Transverse colon (tissue), 4 donors: ENCODE measurements around the gene PTPRN2. TPM values are rescaled to one million over a fixed set of nuclear protein-coding genes. Genes with fewer than 3 reads are reported as not detected.

ENCODE experiments used
- DNase-seq: peaks from one replicate; pipeline ENCODE4 v3.0.0-alpha.2; 2019
- H3K27ac ChIP-seq, 4 donors: fragments of 200-600 bp; sonication (generic); 2 replicates each; pipeline ENCODE4 v1.5.1; 2016 to 2018; ENCODE audit warnings: inconsistent platforms in 4 of 4
- H3K27me3 ChIP-seq: fragments of 200-600 bp; sonication (generic); 2 replicates; pipeline ENCODE4 v1.5.1; 2017; ENCODE audit warnings: inconsistent platforms
- H3K36me3 ChIP-seq, 4 donors: fragments of 200-600 bp; sonication (generic); 2 replicates each; pipeline ENCODE4 v1.5.1; 2017 to 2019; ENCODE audit warnings: inconsistent platforms in 4 of 4
- H3K4me1 ChIP-seq, 4 donors: fragments of 200-600 bp; sonication (generic); 2 replicates each; pipeline ENCODE4 v1.5.1; 2017 to 2020; ENCODE audit warnings: inconsistent platforms in 4 of 4
- H3K4me3 ChIP-seq, 4 donors: fragments of 200-600 bp; sonication (generic); 1 replicate in 1 of 4; 2 replicates in 3 of 4; pipeline versions ENCODE4 v1.5.1 to v1.6.1; 2017 to 2019; ENCODE audit warnings: inconsistent platforms in 4 of 4
- H3K9me3 ChIP-seq, 2 donors: fragments of 200-600 bp; sonication (generic); 2 replicates each; pipeline ENCODE4 v1.5.1; 2017 to 2019; ENCODE audit warnings: inconsistent platforms in 2 of 2
- EP300 ChIP-seq: sonication (generic); formaldehyde crosslinking; IDR thresholded peaks from one replicate; pipeline ENCODE4 v1.6.1; 2017; ENCODE audit warnings: antibody characterized with exemption, low read depth
- POLR2A ChIP-seq: fragments of 450-650 bp; IDR thresholded peaks from one replicate; pipeline ENCODE4 v1.6.1; 2016; ENCODE audit warnings: antibody characterized with exemption, mild to moderate bottlenecking, moderate library complexity
- POLR2AphosphoS5 ChIP-seq, 3 donors: sonication (generic); formaldehyde crosslinking; IDR thresholded peaks; one replicate each; pipeline ENCODE4 v1.6.1; 2016; ENCODE audit warnings: antibody characterized with exemption in 3 of 3
- WGBS, 2 donors: methylation state at CpG; one replicate each; pipeline ENCODE4 v1.1.5; 2018; ENCODE audit warnings: low coverage in 1 of 2; 5-methylcytosine and 5-hydroxymethylcytosine counted together
- in situ Hi-C, 4 donors: fragments of 200-750 bp; cut with MboI; loops; one replicate each; pipeline versions ENCODE4 v1.15.0 to v1.15.1; 2017; ENCODE audit warnings: low sequenced_read_pairs in 3 of 4, low pct_ligation_motif_present in 1 of 4, low pct_unique_long_range_greater_than_20kb in 1 of 4
- intact Hi-C: fragments of 100-400 bp; cut with DNase I; formaldehyde crosslinking; loops from one replicate; pipeline ENCODE4 v1.15.1; 2023; ENCODE audit warnings: low total_unique reads
- total RNA-seq, 4 donors: library from RNA; depleted of rRNA; stranded (reverse); fragments of >200 nt; gene quantifications; one replicate each; pipeline ENCODE4 v1.1.0, GENCODE V29; 2016
- TF ChIP-seq, protein P1 (sequence below), 5 experiments: fragments of 200-600 bp in 3 of 5; fragments of 450-650 bp in 2 of 5; sonication (generic) in 3 of 5; IDR thresholded peaks; 1 replicate in 2 of 5; 2 replicates in 3 of 5; pipeline ENCODE4 v1.5.1; 2016 to 2017; ENCODE audit warnings: antibody characterized with exemption in 5 of 5, inconsistent platforms in 3 of 5, mild to moderate bottlenecking in 2 of 5, moderate library complexity in 1 of 5

The PTPRN2 gene
- total RNA-seq, 4 donors from 2014 or later: 15.4 to 31.1 (median 21.8) TPM

DNA sequence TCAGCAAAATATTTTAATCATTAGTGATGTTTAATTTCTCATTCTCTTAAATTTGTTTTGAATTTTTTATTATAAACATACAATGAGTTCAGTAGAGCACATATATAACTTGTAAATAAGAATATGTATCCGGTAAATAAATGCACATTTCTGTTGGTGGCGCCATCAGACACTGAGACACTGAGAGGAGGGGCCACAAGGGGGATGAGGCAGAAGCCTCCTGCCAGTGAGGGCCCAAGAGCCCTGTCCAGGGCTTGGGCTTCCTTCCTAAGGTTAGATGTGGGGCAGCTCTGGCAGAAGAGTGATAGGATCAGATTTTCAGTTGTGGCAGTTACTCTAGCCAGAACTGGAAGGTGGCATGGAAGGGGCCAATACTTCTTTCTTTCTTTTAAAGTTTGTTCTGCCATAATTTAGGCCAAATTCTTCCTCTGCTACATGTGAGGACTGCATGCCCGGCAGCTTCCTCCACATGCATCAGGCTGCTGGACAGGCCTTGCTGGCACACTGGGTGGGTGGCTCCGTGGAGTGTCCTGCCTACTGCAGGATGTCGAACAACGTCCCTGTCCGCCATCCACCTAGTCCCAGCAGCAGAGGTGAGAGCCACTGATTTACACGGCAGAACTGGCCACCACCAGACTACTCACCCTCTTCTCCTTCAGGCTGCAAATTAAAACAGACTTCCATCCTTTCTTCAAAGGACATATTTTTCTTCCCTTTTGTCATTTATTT, 13.2 kb downstream of the PTPRN2 start:
- peaks cover 0 to 4% (median 1%) of the 10 kb centered on the region in 4 donors for H3K4me1 ChIP-seq
- H3K9me3 ChIP-seq: peaks cover 0 to 2% of the 10 kb centered on the region in 2 donors
- H3K4me3 ChIP-seq: no peak overlapping the region
- 77 to 82% methylated on average over 4 to 8 of the region's 8 CpGs for WGBS, 2 donors
- no peak overlapping the region for H3K27ac ChIP-seq
- TF ChIP-seq EP300 (no peak), POLR2AphosphoS5 (IDR thresholded peaks at IDR 0.05) (no peak), POLR2A (no peak)
- TF ChIP-seq, protein P1, sequence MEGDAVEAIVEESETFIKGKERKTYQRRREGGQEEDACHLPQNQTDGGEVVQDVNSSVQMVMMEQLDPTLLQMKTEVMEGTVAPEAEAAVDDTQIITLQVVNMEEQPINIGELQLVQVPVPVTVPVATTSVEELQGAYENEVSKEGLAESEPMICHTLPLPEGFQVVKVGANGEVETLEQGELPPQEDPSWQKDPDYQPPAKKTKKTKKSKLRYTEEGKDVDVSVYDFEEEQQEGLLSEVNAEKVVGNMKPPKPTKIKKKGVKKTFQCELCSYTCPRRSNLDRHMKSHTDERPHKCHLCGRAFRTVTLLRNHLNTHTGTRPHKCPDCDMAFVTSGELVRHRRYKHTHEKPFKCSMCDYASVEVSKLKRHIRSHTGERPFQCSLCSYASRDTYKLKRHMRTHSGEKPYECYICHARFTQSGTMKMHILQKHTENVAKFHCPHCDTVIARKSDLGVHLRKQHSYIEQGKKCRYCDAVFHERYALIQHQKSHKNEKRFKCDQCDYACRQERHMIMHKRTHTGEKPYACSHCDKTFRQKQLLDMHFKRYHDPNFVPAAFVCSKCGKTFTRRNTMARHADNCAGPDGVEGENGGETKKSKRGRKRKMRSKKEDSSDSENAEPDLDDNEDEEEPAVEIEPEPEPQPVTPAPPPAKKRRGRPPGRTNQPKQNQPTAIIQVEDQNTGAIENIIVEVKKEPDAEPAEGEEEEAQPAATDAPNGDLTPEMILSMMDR (IDR thresholded peaks at IDR 0.05): no peak
- no peak for DNase-seq
- in situ Hi-C loops: no loop called here
- H3K27me3 ChIP-seq: peaks cover 16% of the 10 kb centered on the region
- no peaks in the 10 kb centered on the region for H3K36me3 ChIP-seq
- intact Hi-C loops: no loop called here

DNA sequence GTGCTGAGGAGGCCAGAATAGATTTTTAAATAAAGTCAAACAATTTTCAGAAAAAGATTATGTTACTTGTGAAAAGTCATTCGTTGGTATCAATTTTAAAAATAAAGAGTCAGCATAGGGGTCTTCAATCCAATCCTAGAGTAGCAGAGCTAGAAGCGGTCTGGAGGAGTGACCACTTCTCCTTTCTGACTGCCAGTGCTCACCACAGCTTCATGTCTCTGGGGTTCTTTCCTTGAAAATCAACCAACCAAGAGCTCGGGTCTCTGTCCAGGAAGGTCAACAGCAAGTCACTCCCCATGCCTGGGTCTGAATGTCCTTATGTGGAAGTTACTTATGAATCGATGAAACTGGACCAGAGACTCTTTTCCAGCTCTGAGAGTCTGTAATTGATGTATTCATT, 14.3 kb downstream of the PTPRN2 start:
- no peak overlapping the region for H3K4me3 ChIP-seq
- intact Hi-C loops (no loop called here), in situ Hi-C loops (no loop called here)
- TF ChIP-seq EP300: no peak
- TF ChIP-seq POLR2AphosphoS5 (IDR thresholded peaks at IDR 0.05): no peak
- TF ChIP-seq POLR2A: no peak
- TF ChIP-seq, protein P1 (IDR thresholded peaks at IDR 0.05): no peak
- H3K27ac ChIP-seq: no peak overlapping the region
- 54 to 83% methylated on average over 3 to 4 of the region's 4 CpGs for whole genome bisulfite sequencing, 2 donors
- no peak for DNase-seq
- no peaks in the 10 kb centered on the region for H3K9me3 ChIP-seq
- peaks cover 0 to 4% (median 1%) of the 10 kb centered on the region in 4 donors for H3K4me1 ChIP-seq
- H3K36me3 ChIP-seq: no peaks in the 10 kb centered on the region
- H3K27me3 ChIP-seq: peaks cover 27% of the 10 kb centered on the region

DNA sequence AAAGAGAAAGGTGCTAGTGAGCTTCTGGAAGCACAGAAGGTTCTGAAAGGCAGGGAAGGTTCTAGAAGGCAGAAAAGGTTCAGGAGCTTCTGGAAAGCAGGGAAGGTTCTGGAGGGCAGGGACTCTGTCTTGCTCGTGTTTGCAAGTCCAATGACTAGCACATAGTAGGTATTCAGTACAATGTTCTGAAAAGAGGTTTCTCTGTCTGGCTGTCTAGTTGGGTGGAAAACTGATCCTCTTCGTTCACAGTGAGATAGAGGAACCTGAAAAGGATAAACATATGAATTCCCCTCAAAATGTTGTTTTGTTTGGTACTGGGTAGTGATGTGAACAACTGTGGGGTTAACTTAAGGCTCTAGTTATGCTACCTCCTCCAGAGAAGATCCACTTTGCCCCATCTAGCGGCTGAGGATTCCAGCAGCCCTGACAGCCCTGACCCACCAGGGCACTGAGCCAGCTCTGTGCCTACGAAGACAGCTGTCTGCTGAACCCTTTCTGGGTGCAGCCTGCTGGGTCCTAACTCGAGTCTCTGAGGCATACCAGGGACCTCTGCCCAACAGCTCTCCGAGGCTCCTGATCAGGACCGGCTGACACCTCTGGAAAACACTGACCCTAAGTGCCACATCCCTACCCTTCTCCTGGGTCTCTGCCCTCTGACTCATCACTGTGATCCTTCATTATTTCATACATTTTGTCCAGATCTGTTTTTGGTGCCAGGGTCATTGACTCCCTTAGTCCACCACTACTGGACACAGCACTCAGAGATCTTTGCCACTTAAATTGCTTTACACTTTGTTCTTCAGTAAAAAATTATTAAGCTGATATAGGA, 15.4 kb downstream of the PTPRN2 start:
- DNase-seq: no peak
- H3K36me3 ChIP-seq: no peaks in the 10 kb centered on the region
- in situ Hi-C loops: no loop called here
- no peaks in the 10 kb centered on the region for H3K9me3 ChIP-seq
- intact Hi-C loops: no loop called here
- peaks cover 31% of the 10 kb centered on the region for H3K27me3 ChIP-seq
- WGBS, 2 donors: 16 to 37% methylated on average over 4 to 7 of the region's 7 CpGs
- TF ChIP-seq, protein P1 (IDR thresholded peaks at IDR 0.05): peak in 2 of 5 experiments; percentile 10 to 13
- TF ChIP-seq POLR2AphosphoS5 (IDR thresholded peaks at IDR 0.05): no peak
- H3K27ac ChIP-seq: no peak overlapping the region
- H3K4me3 ChIP-seq: no peak overlapping the region
- peaks cover 0 to 4% (median 1%) of the 10 kb centered on the region in 4 donors for H3K4me1 ChIP-seq

DNA sequence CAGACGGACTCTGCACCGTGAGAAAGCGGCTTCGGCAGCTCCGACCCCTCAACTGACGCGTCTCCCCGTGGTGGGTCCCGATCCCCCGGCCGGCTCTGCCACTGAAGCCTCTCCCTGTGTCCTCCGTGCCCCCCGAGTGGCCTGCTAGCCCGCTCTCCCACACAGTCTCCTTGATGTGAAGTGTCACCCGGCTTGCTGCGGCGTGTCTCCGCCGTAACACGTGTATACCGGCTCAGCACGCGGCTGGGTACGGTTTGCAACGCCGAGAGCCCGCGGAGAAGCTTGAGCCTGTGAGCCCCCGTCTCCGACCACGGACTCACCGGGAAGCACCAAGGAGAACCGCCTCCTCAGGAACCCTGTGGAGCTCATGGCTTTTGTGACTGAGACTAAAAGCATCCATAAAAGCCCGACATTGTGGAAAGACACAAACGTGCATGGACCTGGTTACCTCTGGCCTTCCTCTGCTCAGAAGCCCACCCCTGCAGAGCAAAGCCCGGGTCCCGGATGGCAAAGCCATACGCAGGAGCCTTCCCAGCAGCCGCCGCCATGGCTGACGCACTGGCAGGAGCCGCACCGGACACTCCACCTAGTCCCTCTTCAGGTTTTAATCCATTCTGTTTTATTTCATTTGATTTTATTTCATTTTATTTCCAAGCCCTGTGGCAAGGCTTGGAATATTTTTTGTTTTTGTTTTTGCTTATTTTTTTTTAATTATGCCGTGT, 17.0 kb downstream of the PTPRN2 start:
- in situ Hi-C loops (no loop called here), intact Hi-C loops (no loop called here)
- no peak for DNase-seq
- WGBS, 2 donors: 92 to 95% methylated on average over 14 to 42 of the region's 44 CpGs
- peaks cover 0 to 4% (median 1%) of the 10 kb centered on the region in 4 donors for H3K4me1 ChIP-seq
- TF ChIP-seq POLR2A (no peak), POLR2AphosphoS5 (IDR thresholded peaks at IDR 0.05) (no peak), EP300 (no peak)
- TF ChIP-seq, protein P1 (IDR thresholded peaks at IDR 0.05): no peak
- peaks cover 31% of the 10 kb centered on the region for H3K27me3 ChIP-seq
- no peak overlapping the region for H3K27ac ChIP-seq
- no peak overlapping the region for H3K4me3 ChIP-seq
- H3K36me3 ChIP-seq: no peaks in the 10 kb centered on the region
- no peaks in the 10 kb centered on the region for H3K9me3 ChIP-seq
